Inferior parietal cortex (tissue), 1 donor: Measurements from ENCODE around the gene PLET1.
A peak's percentile ranks its signal among the peaks of the same experiment; 100 is the strongest.

Source experiments
- DNase-seq: peaks from one replicate; pipeline ENCODE4 v3.0.0-alpha.2; 2016; ENCODE audit errors: extremely low spot score

Gene PLET1

DNA sequence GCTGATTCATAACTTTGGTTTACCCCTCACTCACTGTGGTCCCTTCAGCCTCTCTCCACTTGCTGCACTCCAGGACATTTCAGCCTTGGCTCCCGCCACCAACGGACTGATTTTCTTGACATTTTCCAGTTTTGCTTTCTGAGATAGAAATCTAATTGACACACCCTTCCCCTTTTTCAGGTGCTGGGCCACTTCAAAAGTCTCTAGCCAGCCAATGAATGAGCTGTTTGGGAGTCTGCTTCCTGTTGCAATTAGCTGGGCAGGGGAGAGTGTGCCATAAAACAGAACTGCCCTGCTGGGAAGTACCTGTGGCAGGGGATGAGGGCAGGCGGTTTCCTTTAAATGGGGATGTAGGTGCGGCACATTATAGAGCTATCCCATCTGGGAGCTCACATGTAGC, 21.1 kb upstream of the PLET1 start:
- DNase-seq: no peak

DNA sequence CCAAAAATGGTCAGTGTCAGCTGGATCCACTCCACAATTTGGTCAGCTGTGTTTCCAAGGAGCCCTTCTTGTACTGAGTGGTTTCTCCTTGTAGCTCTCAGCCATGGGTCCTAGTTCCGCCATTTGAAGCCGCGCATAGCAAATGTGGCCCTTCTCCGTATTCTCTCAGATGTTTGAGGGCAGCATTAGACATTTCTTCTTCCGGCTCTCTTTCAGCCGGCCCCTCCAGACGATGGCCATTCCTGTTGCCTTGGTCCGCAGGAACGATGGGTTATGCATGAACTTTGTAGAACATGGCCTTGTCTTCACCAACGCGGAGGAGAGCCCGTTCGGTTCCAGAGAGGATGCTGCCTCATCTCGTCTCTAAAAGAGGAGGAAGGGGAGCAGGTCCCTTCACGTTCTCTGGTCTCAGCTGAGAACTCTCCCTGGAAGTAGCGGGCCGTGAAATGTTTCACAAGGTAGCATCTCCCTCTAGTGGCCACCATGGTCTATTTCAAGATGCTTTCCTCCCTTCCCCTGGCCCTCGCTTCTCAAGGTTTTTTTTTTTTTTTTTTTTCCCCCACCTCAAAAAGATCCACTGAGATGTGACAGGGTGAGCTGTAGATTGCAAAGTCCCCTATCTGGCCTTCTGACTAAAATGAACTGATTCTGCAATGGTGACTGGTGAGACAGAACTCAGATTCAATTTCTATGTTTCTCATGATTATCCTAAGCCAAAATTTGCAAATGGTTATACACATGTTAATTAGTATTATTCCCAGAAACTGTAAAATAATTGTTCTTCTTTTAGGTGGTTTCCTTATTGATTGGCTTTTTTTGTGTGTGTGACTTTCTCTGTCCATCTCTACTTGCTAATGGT, 19.8 kb upstream of the PLET1 start:
- peak; percentile 88 for DNase-seq

DNA sequence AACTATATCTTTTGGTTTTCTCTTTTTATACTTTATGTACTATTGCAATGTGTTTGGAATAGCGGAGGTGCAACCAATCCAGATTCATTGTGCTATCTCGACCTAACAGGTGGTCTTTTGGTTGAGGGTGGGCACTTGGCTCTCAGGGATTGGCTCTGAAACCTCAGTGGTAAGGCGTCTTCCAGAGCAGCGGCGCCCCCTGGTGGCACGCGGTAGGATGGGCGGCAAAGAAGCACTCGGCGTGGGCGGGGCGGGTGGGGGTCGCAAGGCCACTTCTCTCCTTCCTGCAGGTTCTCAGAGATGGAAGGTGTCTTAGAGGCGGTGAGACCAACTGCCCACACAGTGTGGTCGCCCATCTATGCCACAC, 19.2 kb upstream of the PLET1 start:
- peak; percentile 73 for DNase-seq

DNA sequence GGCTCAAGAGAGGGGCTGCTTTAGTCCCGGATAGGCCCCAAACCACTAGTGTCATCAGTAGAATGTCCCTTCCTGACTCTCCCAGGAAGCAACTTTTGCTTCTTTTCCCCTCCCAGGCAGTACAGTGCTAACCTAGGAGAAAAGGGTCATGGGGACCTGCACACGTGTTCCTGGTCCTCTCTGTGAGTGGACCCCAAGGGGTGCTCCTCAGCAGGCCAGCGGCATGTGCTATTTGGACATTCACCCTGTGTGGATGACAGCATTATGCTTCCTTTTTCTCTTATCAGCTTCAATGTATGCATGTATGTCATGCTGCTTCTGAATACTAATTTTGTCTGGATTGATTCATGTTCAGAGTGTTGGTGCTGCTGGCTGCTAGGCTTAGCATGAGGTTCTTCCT, 18.1 kb upstream of the PLET1 start:
- no peak for DNase-seq

DNA sequence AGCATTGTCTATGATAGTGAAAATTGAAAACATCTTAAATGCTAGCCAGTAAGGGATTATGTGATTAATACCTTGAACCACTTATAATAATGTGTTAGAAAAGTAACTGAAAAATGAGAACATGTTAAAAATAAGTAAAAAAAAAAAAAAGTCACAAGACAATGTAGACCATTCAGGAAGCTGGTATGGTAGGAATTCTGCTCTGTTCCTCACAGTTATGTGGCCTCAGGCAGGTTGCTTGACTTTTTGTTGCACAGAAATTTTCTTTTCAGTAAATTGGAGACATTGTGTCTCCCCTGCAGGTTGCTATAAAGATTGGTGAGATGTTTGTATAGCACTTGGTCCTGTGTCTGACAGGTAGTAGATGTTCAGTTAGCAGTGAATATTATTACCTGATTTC, 17.3 kb upstream of the PLET1 start:
- no peak for DNase-seq

- DNase-seq: no peak
These were observed 16.4 kb upstream of the PLET1 start for GRCh38 chr11:112277029-112277428.

DNA sequence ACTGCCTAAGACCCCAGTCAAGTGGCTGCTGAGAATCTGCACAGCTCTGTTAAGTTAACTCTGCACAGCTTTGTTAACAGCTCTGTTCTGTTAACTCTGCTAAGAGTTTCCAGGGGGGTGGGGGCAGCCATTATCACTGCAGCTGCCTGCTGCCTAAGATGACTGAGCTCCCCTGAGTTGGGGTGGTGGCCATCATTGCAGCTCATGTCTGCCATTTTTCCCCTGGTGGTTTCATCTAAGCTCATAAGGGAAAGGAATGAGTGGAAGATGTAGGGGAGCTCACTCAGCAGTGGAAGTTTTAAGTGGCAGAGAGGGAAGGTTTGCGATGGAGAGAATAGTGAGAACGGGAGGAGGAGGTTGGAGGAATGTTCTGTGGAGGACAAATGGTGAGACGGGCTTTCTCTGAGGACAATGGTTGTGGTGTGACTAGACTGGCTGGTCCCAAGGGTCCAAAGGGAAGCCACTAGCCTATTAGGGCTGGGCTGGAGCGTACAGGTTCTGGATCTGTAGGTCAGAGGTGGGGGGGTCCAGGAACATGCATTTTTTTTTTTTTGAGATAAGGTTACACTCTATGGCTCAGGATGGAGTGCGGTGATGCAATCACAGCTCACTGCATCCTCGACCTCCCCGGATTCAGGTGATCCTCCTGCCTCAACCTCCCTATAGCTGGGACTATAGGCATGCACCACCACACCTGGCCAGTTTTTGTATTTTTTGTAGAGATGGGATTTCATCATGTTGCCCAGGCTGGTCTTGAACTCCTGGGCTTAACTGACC, 13.5 kb upstream of the PLET1 start:
- DNase-seq: no peak

DNA sequence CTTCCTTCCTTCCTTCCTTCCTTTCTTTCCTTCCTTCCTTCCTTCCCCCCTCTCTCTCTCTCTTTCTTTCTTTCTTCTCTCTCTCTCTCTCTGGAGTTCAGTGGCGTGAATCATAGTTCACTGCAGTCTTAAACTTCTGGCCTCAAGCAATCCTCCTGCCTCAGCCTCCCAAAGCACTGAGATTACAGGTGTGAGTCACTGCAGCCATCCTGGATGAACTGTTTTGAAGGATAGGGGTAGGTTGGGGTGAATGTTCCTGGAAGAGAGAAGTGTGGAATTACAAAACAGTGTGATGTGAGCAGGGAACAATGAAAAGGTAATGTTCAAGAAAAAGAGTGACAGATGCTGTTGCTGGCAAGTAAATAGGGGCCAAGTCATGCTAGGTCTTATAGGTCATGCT, 12.4 kb upstream of the PLET1 start:
- no peak for DNase-seq

DNA sequence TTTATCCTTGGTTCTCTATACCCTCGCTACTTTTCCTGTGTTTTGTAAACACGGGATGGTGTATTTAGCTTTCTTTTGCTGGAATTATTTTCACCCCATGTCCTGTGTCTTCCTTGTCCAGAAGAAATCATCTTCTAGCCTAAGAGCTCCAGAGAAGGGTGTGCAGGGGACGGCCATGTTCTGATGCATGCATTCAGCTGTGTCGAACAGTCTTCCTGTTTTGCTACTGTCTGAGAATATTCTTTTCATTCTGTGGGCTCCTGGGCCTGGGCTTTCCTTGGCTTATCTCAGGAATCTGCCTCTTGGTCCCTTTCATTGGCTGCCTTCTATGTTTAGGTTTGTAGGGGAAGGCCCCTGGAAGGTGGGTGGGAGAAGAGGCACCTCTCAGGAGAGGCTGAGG, 10.6 kb upstream of the PLET1 start:
- DNase-seq: no peak

GRCh38 chr11:112270551-112271180, 10.0 kb upstream of the PLET1 start:
- DNase-seq: no peak

GRCh38 chr11:112269139-112269538, 8.5 kb upstream of the PLET1 start:
- no peak for DNase-seq

DNA sequence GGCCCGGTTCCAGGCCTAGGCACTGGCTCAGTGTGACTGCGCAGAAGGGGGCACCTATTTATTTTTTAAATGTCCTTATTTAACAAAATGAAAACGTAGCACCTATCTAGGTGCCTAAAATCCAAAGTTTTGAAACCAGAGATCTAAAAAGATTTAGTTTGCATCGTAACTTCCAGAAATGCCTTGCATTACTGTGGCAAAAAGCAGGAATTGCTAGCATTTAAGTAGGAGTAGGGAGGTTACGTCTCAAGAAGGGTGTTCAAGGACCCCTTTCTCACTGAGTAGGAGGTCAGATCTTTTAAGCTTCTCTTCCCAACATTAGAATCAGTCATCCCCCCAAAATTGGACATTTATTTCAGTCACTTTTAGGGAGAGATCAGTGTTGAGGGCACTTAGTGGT, 7.7 kb upstream of the PLET1 start:
- no peak for DNase-seq

DNA sequence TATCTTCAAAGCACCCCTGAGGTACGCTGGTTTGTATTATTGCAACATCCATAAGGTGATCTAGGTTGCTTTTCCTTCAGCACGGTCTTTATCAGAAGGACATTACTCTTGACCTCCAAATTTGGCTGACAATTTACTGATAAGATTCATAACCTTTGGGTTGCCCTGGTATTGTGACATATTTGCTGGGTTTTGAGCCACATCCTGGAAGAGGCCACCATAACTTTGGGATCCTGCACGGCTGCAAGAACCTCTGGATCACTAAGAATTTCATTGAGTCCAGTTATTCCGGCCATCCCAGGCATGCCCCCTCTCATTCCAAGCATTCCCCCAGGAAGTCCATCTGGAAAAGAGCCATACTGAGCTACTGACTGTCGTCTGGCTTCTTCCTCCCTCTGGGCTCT, 6.5 kb upstream of the PLET1 start:
- no peak for DNase-seq

- no peak for DNase-seq
These were observed 5.7 kb upstream of the PLET1 start for GRCh38 chr11:112266410-112266778.

DNA sequence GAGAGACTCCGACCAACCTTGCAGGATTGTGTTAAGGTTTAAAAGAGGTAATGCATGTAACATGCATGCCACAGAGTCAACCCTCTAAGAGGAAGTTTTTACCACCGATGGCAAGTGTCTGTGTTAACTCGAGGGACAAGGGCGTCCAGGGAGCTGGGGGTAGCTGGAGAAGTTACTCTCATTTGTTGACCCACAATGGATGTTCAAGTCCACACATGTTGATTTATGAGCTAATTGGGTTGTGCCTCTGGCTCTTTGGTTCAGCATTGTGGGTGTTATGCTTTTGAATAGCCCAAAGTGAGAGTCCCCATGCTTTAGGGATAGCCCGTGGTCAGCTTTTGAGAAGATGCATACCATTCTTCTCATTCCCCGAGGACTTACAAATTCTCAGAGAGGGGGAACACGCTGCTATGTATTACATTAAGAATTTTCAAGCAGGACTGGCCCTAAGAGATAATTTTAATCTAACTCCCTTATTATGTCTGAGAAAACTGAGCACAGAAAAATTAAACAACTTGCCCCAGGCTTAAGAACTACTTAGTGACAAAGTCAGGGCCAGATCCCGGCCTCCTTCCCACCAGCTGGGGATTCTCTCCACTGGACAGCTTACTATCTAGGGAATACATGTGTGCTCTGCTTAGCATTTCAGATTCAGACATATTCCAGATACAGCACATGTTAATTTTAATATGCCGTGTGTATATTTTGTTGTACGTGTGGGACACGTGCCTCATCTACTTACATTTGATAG, 5.2 kb upstream of the PLET1 start:
- no peak for DNase-seq

DNA sequence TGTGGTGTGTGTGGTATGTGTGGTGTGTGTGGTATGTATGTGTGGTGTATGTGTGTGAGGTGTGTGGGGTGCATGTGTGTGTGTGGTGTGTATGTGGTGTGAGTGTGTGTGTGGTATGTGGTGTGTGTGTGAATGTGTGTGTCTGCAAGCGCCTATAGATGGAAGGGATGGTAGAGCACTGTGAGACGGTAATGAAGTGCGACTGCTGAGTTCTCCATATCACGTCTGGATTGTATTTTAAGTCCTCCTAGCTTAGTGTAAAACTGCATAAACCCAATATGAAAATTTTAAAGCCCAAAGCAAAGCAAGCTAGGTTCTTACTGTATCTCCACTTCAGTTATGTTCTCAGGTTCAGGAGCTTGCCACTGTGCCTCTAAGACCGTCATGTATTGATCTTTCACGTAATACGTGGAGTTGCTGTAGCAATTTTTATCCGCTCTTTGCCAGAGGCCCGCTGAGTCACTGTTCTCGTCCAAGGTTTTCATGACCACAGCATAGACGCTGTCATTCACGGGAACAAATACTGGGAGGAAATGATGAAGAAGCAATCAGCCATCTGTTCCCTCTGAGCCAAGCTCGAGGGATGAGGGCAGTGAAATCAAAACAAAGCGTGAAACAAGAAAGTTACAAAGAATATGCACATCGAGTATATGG, 5.5 kb downstream of the PLET1 start:
- peak; percentile 30 for DNase-seq

GRCh38 chr11:112253605-112254242, 6.9 kb downstream of the PLET1 start:
- no peak for DNase-seq

DNA sequence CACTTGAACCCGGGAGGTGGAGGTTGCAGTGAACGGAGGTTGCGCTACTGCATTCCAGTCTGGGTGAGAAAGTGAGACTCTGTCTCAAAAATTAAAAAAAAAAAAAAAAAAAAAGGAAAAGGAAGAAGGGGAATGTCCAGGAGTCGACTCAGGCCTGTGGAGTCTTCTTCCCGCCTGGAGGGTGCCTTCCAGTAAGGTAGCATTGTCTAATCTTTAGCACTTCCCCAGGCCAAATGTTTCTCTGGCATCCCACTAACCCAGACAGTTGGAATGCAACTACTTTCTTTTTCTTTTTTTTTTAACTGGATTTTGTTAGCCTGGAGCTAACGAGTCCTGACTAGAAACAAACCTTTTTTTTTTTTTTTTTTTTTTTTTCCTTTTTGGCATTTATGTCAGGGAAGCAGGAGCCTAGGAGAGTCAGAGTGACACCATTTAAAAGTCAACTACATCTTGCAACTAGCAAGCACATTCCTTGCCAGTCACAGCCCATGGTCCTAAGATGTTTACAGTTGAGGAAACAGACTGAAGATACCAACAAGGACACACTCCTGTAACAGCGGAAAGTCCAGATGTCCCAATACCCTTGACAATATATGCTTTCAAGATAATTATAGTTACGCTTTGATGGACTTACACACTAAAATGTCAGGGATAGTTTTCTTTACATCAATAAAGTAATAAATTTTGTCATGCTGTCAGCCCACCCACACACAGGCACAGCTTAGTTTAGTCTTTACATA, 10.6 kb downstream of the PLET1 start:
- no peak for DNase-seq

DNA sequence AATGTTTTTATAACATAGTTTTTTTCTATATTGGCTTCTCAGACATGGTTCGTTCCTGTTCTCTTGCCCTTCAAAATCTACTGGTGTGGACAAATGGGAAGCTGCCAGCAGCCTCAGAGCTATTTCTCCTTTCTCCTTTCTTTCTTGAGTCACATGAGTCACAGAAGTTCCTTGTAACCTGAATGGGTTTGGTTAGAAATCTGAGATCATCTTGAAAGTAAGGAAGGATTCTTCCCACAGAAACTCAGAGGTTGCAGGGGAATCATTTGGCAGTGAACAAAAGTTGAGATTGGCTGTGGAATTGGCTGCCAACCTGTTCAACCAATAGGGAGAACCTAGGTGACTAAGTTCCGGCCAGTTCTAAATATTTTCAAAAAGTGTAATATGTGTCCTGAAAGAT, 12.5 kb downstream of the PLET1 start:
- DNase-seq: no peak

- DNase-seq: no peak
These were observed 13.5 kb downstream of the PLET1 start for GRCh38 chr11:112247201-112247600.
